ENCODE results near the gene TCF7L2. TPM values are rescaled to one million over a fixed set of nuclear protein-coding genes. Genes with fewer than 3 reads are reported as not detected.

Gene TCF7L2
- total and polyA plus RNA-seq, 9 of the 15 experiments (the other 6 are each of a cell fraction or from before 2014, with no cell fraction given), result 0.32 to 2.8 (median 0.92) TPM

- TF ChIP-seq ZNF592 (IDR thresholded peaks at IDR 0.05), result peak; percentile 46; the same call in 1 of the 2 replicates
- no peak for TF ChIP-seq POLR3G (IDR thresholded peaks at IDR 0.05; ENCODE audit: extremely low read depth, insufficient read length, insufficient replicate concordance)
- peak; percentile 39 for TF ChIP-seq CBFA2T3 (IDR thresholded peaks at IDR 0.05)
- TF ChIP-seq TAL1 (IDR thresholded peaks at IDR 0.05), result peak; percentile 11; the same call in 1 of the 2 replicates
- TF ChIP-seq KLF16 (IDR thresholded peaks at IDR 0.05), result no peak
Measured at GRCh38 chr10:113089551-113089950, 139.5 kb downstream of the TCF7L2 start (continued).

DNA sequence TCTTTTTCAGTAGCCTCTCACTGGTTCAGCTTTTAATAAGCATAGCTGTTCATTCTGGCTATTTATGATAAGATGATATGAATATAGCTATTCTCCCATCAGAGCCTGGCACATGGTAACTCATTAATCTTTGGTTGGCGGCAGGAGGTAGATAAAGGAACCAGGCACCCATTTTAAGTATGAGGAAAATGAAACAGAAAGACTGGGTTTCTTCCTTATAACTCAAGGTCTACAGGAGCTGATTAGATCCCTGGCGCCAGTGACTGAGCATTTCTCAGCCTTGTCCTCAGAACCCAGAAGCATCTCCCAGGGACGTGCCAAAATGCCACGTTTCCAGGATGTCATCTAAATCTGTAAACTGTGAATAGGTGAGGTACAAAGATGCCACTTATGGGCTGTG, 141.9 kb downstream of the TCF7L2 start:
- Histone ChIP-seq H3K27ac (ENCODE audit: extremely low read depth, low read depth, low read length) (no peak overlapping the region; the same call in 2 of the 3 replicates), H3K4me1 (replicated peaks in 1 of 2; ENCODE audit: control insufficient read depth in 2 of 2, insufficient read depth in 2 of 2, low read length in 2 of 2) (peaks cover 6 to 33% of the 10 kb centered on the region in 2 experiments; a peak in 3 of 5 replicates), H3K9me3 (replicated peaks; ENCODE audit: control insufficient read depth, insufficient read depth, low read depth, low read length) (no peaks in the 10 kb centered on the region), H3K9me1 (ENCODE audit: control insufficient read depth, insufficient read depth, low read length) (no peaks in the 10 kb centered on the region), H3K4me3 (no peak overlapping the region), H4K20me1 (replicated peaks; ENCODE audit: control insufficient read depth, insufficient read depth, low read length) (no peaks in the 10 kb centered on the region), H2AFZ (ENCODE audit: low read depth, low read length) (peak overlapping the region; percentile 45; the same call in 1 of the 2 replicates), H3K27me3 (ENCODE audit: control insufficient read depth in 2 of 2, insufficient read depth in 2 of 2, low read length in 2 of 2) (no peaks in the 10 kb centered on the region; a peak in 1 of 5 replicates), H3K9ac (ENCODE audit: insufficient read depth in 1 of 2, low read depth in 2 of 2, low read length in 2 of 2) (no peak overlapping the region), H3K4me2 (ENCODE audit: insufficient read depth, low read length) (peak overlapping the region; percentile 25), H3K79me2 (ENCODE audit: control insufficient read depth, insufficient read depth, low read length) (no peaks in the 10 kb centered on the region), H3K36me3 (ENCODE audit: control insufficient read depth, insufficient read depth, low read length) (no peaks in the 10 kb centered on the region)
- WGBS (ENCODE audit: insufficient coverage, low coverage, missing lambda C conversion rate), result 5% methylated on average over 4 of the region's 4 CpGs
- intact Hi-C loops (cut with micrococcal nuclease) (no loop called here), in situ Hi-C loops (cut with MboI) (no loop called here)
- ChIA-PET CTCF (ENCODE audit: low intra/inter-chr PET ratio) (no interaction called here), POLR2A (interaction anchor here (0.7 to 1.1 kb wide), 3 partner anchors 31 to 186 kb away, joined by 3 to 4 read pairs (median 3); no protein-coding TSS in a partner anchor)
- peak in 2 of 4 experiments; percentile 16 to 23 for DNase-seq (ENCODE audit: extremely low read depth in 1 of 4, low spot score in 3 of 4)
- no TSS peak for BruUV-seq (replicated peaks)
- peak; percentile 19 for FAIRE-seq
- ATAC-seq, result peak; percentile 52
- 0 out of 2 replicates have a peak, but pooled peaks have one; percentile 15 for TF ChIP-seq NFIC (IDR thresholded peaks at IDR 0.05)
- TF ChIP-seq ZMIZ1 (IDR thresholded peaks at IDR 0.05; ENCODE audit: low read depth in 2 of 2, low read length in 2 of 2), result peak in 1 of 2 experiments; percentile 45; a peak in 1 of 4 replicates
- no peak for TF ChIP-seq NFYB (IDR thresholded peaks at IDR 0.05; ENCODE audit: extremely low read depth, insufficient read length)
- no peak for TF ChIP-seq KDM1A (IDR thresholded peaks at IDR 0.05)
- TF ChIP-seq RBBP5 (IDR thresholded peaks at IDR 0.05; ENCODE audit: borderline replicate concordance, insufficient read depth, low read length, poor library complexity, severe bottlenecking), result no peak
- peak; percentile 69 for TF ChIP-seq MAFG (tag; conservative IDR thresholded peaks at IDR 0.05)
- peak; percentile 93 for TF ChIP-seq MEIS2 (IDR thresholded peaks at IDR 0.05; ENCODE audit: partially characterized antibody)
